Measurements from ENCODE around the gene IGFBP2.

Gene IGFBP2

GRCh38 chr2:216673021-216673420, 39.8 kb downstream of the IGFBP2 start:
- ATAC-seq = no peak
- H3K4me3 Mint-ChIP-seq = no peak overlapping the region
- DNase-seq = no peak
- peaks cover 25% of the 10 kb centered on the region for H3K27me3 Mint-ChIP-seq
- no peaks in the 10 kb centered on the region for H3K36me3 Mint-ChIP-seq (ENCODE audit: low read depth)
- no peak overlapping the region for H3K27ac Mint-ChIP-seq
- H3K9me3 Mint-ChIP-seq = no peaks in the 10 kb centered on the region
- no peaks in the 10 kb centered on the region for H3K4me1 Mint-ChIP-seq

- H3K4me1 Mint-ChIP-seq = no peaks in the 10 kb centered on the region
These were observed 40.4 kb downstream of the IGFBP2 start for GRCh38 chr2:216673609-216674008.

DNA sequence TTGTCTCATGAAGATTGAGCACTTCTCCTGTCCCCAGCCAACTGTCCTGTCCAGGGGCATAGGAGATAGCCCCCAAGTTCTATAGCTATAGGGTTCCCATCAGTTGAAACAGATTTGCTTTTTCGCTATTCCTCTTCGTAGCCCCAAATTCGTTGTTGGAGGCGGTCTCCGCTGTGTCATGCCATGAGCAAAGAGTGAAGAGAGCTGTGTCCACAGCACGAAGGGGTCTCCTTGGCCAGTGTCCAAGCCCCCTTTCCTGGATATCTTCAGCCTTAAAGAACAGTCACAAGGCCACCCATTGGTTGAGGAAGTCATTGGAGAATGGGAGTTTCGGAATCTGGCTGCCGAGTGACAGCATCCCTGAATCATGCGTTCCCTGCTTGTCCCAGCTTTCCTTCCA, 41.2 kb downstream of the IGFBP2 start:
- no peak overlapping the region for H3K27ac Mint-ChIP-seq
- H3K27me3 Mint-ChIP-seq = peaks cover 28% of the 10 kb centered on the region
- no peaks in the 10 kb centered on the region for H3K36me3 Mint-ChIP-seq (ENCODE audit: low read depth)
- H3K9me3 Mint-ChIP-seq = no peaks in the 10 kb centered on the region
- ATAC-seq = no peak
- DNase-seq = no peak
- no peak overlapping the region for H3K4me3 Mint-ChIP-seq
- H3K4me1 Mint-ChIP-seq = no peaks in the 10 kb centered on the region

More at GRCh38 chr2:216673609-216674008, 40.4 kb downstream of the IGFBP2 start:
- DNase-seq = no peak
- no peak for ATAC-seq
- Mint-ChIP-seq H3K27ac (no peak overlapping the region), H3K27me3 (peaks cover 25% of the 10 kb centered on the region), H3K36me3 (ENCODE audit: low read depth) (no peaks in the 10 kb centered on the region), H3K4me3 (no peak overlapping the region), H3K9me3 (no peaks in the 10 kb centered on the region)

DNA sequence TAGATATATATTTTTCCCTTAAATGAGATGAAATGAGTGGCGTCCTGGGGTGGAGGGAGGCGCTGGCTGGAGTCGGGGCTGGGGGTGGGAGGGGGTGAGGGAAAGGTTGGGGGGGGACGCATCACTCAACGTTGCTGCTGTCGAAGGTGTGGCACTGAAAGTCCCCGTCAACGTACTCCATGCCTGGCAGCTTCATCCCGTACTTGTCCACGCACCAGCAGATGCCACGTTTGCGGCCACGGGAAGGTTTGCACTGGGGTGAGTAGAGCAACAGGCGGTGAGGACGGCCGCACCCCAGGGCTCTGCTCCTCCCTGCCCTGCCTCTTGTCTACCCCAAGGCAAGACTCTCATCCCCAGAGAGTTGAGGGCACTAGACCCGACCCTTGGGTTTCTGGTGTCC, 43.4 kb downstream of the IGFBP2 start:
- Mint-ChIP-seq H3K27me3 (peaks cover 17% of the 10 kb centered on the region), H3K4me1 (peaks cover under 1% of the 10 kb centered on the region)
- ATAC-seq = no peak

DNA sequence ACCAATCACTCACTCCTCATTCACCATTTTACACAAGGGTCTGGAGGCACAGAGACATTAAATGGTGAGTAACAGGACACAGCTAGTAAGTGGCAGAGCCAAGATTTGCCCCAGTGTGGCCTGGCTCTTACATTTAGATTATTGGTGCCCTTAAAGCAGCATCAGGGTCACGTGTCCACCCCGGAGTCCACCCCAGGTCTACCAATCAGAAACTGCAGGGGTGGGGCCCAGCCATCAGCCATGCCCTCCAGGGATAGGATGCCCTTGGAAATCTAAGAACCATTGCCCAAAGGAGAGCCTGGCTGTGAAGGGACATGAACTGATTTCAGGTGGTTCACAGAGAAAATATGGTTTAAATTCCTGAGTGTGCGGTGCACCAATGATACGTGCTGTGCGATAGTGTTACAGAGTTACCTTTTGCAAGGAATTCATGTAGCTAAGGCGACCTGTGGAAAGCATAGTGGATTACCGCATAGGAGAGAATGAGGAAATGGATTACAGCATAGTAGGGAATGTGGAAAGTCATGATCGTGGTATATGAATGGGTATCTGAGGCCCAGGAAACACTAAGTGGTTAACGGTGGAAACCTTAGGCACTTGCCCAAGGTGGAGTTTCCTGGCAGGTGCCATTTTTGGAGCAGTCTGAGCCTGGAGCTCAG, 44.3 kb downstream of the IGFBP2 start:
- ATAC-seq (no peak), DNase-seq (no peak)
- no peak overlapping the region for H3K4me3 Mint-ChIP-seq
- no peaks in the 10 kb centered on the region for H3K9me3 Mint-ChIP-seq
- peaks cover 20% of the 10 kb centered on the region for H3K27me3 Mint-ChIP-seq
- no peak overlapping the region for H3K27ac Mint-ChIP-seq
- H3K36me3 Mint-ChIP-seq (ENCODE audit: low read depth) = no peaks in the 10 kb centered on the region
- peaks cover 8% of the 10 kb centered on the region for H3K4me1 Mint-ChIP-seq

More for the DNA sequence above, 43.4 kb downstream of the IGFBP2 start:
- Mint-ChIP-seq H3K36me3 (ENCODE audit: low read depth) (no peaks in the 10 kb centered on the region), H3K4me3 (no peak overlapping the region), H3K27ac (no peak overlapping the region), H3K9me3 (no peaks in the 10 kb centered on the region)
- DNase-seq = no peak

- no peak for ATAC-seq
- Mint-ChIP-seq H3K27ac (no peak overlapping the region), H3K4me3 (no peak overlapping the region), H3K9me3 (no peaks in the 10 kb centered on the region), H3K4me1 (peaks cover 8% of the 10 kb centered on the region), H3K36me3 (ENCODE audit: low read depth) (no peaks in the 10 kb centered on the region), H3K27me3 (peaks cover 20% of the 10 kb centered on the region)
- DNase-seq = no peak
These were observed 44.9 kb downstream of the IGFBP2 start for GRCh38 chr2:216678098-216678465.

DNA sequence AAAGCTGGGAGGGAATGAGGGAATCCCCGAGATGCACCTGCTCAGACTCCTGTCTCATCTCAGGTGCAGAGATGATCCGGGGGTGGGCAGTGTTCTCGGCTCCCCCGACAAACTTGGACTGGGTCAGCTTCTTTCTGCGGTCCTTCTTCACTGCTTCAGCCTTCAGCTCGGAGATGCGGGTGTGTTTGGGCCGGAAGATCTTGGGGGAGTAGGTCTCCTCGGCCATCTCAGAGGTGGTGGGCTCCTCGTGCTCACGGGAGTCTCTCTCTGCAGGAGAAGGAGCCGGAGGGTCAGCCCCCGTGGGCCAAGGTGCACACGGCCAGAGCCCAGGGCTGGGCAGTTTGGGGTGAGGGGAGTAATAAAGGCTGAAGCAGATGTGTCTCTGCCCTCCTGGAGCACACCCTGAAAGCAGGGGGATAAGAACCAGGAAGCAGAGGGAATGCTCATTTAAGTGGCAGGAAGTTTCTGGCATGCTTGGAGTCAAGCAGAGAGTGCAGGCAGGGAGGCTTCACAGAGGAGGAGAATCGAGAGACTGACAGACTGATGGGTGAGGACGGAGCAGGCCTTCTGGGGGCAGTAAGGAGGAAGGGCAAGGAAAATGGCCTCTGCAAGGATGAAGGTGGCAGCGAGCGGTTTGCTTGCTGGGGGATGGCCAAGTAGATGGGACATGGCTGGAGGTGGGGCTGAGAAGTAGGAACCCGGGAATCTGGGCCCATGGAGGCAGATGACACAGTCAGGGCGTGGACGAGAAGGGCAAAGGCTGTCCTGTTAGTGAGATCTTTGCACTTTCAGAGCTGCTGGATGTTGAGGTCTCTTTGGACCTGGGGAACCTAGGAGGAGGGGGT, 45.8 kb downstream of the IGFBP2 start:
- H3K4me1 Mint-ChIP-seq = peaks cover 8% of the 10 kb centered on the region
- H3K4me3 Mint-ChIP-seq = no peak overlapping the region
- H3K9me3 Mint-ChIP-seq = no peaks in the 10 kb centered on the region
- H3K36me3 Mint-ChIP-seq (ENCODE audit: low read depth) = no peaks in the 10 kb centered on the region
- no peak for DNase-seq
- peaks cover 29% of the 10 kb centered on the region for H3K27me3 Mint-ChIP-seq
- ATAC-seq = no peak
- H3K27ac Mint-ChIP-seq = no peak overlapping the region

DNA sequence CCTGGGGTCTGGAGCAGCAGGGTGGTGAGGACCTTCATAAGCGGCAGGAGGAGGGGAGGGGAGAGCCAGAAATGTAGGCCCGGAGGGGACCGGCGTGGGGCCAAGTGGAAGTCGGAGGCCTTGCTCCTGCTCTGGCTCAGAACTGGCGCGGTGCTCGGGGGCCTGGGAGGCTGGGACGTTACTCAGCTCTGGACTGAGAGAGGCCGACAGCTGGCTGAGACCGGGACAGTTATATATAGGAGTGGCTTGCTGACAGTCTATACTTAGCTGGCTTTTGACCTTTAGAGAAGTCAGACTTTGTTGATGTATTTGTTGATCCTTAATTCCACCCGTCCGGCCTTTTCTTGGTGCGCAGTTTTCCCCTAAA, 46.4 kb downstream of the IGFBP2 start:
- peaks cover 8% of the 10 kb centered on the region for H3K4me1 Mint-ChIP-seq
- H3K4me3 Mint-ChIP-seq = no peak overlapping the region
- peaks cover 33% of the 10 kb centered on the region for H3K27me3 Mint-ChIP-seq
- ATAC-seq = no peak
- no peak for DNase-seq
- no peaks in the 10 kb centered on the region for H3K36me3 Mint-ChIP-seq (ENCODE audit: low read depth)
- H3K9me3 Mint-ChIP-seq = no peaks in the 10 kb centered on the region
- no peak overlapping the region for H3K27ac Mint-ChIP-seq

GRCh38 chr2:216680951-216681629, 47.9 kb downstream of the IGFBP2 start:
- ATAC-seq (no peak), DNase-seq (no peak)
- Mint-ChIP-seq H3K4me3 (no peak overlapping the region), H3K27me3 (peaks cover 32% of the 10 kb centered on the region), H3K4me1 (peaks cover 8% of the 10 kb centered on the region), H3K27ac (no peak overlapping the region), H3K9me3 (no peaks in the 10 kb centered on the region), H3K36me3 (ENCODE audit: low read depth) (no peaks in the 10 kb centered on the region)

DNA sequence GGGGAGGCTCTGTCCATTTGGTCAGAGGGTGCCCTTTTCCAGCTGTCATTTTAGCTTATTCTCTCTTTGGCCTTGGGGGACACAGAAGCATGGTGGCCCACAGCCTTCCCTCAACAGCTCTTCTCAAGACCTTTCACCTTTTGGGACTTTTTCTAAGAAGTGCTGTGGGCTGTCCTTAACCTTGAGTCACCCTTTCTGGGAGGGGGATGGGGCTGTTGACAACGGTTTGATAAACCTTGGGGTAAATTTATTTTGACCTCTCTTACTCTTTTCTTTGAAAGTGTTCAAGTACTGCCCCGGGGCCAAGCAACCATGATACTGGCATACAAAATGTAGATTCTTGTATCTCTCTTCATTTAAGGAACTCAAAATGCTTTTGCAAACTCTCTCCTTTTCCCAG, 48.5 kb downstream of the IGFBP2 start:
- Mint-ChIP-seq H3K27me3 (peaks cover 33% of the 10 kb centered on the region), H3K4me1 (peaks cover 8% of the 10 kb centered on the region), H3K9me3 (no peaks in the 10 kb centered on the region), H3K27ac (no peak overlapping the region), H3K36me3 (ENCODE audit: low read depth) (no peaks in the 10 kb centered on the region), H3K4me3 (no peak overlapping the region)
- ATAC-seq (no peak), DNase-seq (no peak)

DNA sequence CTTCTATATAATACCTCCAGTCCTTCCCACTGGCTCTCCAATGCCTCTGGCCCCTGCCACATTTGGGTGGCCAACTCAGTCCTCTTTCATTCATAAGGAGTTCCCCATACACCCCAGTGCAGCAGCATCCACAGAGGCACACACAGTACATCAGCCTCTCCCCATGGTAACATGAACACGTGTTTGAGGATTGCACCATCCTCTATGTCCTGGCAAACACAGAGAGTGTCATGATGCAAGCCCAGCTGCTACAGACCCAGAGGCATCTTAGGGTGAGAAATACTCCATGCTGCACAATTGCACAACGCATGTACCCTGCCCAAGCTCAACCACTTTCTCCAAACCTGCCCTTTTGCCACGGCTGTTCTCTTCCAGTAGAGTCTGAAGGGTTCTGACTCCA, 50.6 kb downstream of the IGFBP2 start:
- no peaks in the 10 kb centered on the region for H3K36me3 Mint-ChIP-seq (ENCODE audit: low read depth)
- H3K9me3 Mint-ChIP-seq = no peaks in the 10 kb centered on the region
- no peak overlapping the region for H3K4me3 Mint-ChIP-seq
- H3K27me3 Mint-ChIP-seq = peaks cover 42% of the 10 kb centered on the region
- no peak for ATAC-seq
- H3K27ac Mint-ChIP-seq = no peak overlapping the region
- peaks cover 8% of the 10 kb centered on the region for H3K4me1 Mint-ChIP-seq
- no peak for DNase-seq

DNA sequence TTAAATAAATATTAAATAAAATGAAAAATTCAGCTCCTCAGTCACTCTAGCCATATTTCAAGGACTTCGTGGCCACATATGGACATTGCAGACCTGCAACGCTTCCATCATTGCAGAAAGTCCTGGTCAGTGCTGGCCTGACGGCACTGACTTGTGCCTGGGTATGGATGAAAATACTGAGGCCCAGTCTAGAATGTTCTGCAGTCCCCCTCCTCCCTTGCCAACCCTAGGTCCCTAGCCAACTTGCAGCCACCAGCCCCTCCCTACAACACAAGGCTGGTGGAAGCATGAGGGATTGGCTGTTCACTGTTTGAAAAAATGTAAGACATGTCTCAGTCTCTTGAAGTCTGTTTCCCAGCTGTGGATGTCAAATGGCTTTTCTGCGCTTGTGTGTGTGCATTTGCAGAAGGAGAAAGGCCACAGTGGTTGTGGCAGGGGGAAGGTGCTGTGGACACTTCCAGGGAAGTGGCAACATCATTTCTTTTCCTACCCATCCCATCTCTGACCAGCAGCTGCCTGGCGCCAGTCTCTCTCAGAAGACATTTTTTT, 52.2 kb downstream of the IGFBP2 start:
- H3K9me3 Mint-ChIP-seq = no peaks in the 10 kb centered on the region
- no peak overlapping the region for H3K4me3 Mint-ChIP-seq
- peaks cover 8% of the 10 kb centered on the region for H3K4me1 Mint-ChIP-seq
- H3K27ac Mint-ChIP-seq = no peak overlapping the region
- H3K27me3 Mint-ChIP-seq = peaks cover 50% of the 10 kb centered on the region
- no peak for ATAC-seq
- no peak for DNase-seq
- H3K36me3 Mint-ChIP-seq (ENCODE audit: low read depth) = no peaks in the 10 kb centered on the region

DNA sequence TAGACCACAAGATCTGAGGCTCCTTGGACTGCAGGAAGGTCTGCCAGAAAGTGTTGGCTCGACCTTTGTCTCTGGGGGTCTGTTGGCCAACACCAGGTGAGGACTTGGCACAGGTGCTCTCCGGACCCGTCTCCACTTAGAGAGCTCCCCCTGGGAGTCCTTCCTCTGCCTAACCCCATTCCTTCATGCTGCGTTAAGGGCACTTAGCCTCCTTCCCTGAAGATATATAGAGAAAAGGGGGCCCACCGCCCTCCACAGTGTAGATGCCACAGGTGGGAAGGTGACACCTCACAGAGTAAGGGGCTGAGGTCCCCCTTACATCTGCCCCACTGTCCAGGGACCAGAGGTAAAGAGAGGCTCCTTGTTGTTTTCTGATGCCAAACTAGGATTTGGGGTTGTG, 53.9 kb downstream of the IGFBP2 start:
- ATAC-seq (no peak), DNase-seq (no peak)
- no peak overlapping the region for H3K4me3 Mint-ChIP-seq
- H3K4me1 Mint-ChIP-seq = peaks cover 14% of the 10 kb centered on the region
- no peak overlapping the region for H3K27ac Mint-ChIP-seq
- peaks cover 57% of the 10 kb centered on the region for H3K27me3 Mint-ChIP-seq
- H3K9me3 Mint-ChIP-seq = no peaks in the 10 kb centered on the region
- H3K36me3 Mint-ChIP-seq (ENCODE audit: low read depth) = no peaks in the 10 kb centered on the region

- no peaks in the 10 kb centered on the region for H3K9me3 Mint-ChIP-seq
- H3K36me3 Mint-ChIP-seq (ENCODE audit: low read depth) = no peaks in the 10 kb centered on the region
- no peak overlapping the region for H3K4me3 Mint-ChIP-seq
- peaks cover 16% of the 10 kb centered on the region for H3K4me1 Mint-ChIP-seq
- peaks cover 62% of the 10 kb centered on the region for H3K27me3 Mint-ChIP-seq
- DNase-seq (peak; percentile 57), ATAC-seq (no peak)
- no peak overlapping the region for H3K27ac Mint-ChIP-seq
These were observed 54.4 kb downstream of the IGFBP2 start for GRCh38 chr2:216687646-216688045.

Data from activated naive CD8-positive, alpha-beta T cell treated with anti-CD3 and anti-CD28 coated beads, Interleukin-2, amount 50 U/mL, for 24 hours (primary cell).